ENCODE measurements around the gene DLGAP4.
"Not testable (repeated sequence)": the region's sequence is repeated elsewhere in the genome, so short reads cannot be mapped to it uniquely, and the experiment has no call there.

The DLGAP4 gene

DNA sequence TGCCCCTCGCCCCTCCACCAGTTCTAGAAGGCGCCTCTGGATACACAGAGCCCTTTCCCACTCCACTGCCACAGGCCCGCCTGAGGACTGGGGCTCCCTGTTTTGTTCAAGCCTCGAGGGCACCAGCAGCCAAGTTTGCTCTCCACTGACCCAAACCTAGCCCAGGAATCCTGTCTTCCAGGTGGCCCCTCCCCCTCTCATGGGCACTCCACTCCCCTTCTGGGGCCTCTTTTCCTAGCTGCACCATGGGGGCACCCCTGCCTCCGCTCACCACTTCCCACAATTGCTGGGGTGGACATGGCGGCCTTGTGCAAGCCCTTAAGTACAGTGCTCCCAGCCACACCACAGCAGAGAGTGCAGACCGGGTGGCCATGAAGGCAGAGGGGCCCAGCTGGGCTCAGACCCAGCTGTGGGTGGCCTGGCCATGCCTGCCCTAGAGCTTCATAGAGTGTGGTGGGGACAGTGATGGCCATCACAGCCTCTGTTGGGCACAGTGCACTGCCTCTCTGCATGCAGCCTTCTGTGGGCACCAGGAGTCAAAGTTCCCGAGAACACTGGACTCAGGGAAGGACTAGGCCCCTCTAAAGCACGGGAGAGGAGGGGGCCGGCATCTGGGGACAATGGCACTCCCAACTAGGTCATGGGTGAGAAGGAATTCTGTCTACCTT is 236.5 kb downstream of the DLGAP4 start:
- DNase-seq: no peak

DNA sequence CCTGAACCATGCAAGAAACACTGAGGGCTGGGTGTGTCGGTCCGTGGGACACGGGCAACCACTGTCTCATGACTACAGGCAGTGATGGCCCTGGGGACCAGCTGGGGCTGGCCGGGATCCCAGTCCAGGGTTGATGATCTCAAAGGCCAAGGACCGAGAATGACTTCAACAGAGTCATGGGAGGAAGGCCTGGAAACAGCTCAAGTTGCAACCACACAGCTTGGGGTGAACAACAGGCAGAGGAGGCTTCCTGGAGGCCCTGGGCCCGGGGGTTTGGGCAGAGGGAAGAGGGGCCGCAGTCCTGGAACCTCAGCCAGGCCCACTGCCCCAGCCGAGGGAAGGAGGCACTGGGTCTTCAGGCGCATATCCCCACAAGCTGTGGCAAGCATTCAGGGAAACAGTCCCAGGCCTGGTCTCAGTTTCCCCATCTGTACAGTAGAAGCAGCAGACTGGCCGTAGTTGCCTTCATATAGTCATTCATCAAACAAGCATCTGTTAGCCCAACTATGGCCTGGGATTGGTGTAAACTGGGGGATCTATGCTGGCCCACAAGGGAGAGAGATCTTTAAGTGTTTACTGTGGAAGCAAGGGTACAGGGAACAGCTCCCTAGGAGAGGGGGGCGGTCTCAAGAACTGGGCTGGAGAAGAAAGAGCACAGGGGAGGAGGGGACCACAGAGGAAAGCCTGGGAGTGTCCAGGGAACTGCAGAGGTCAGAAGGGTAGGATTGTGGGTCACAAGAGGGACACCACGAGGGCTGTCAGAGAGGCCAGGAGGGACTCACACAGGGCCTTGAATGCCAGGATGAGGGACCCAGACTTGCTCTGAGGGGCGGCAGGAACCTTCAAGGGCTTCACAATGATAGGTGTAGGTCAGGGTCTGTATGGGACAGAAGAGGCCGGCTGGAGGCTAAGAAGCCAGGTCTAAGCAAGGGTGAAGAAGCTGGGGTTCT is 237.3 kb downstream of the DLGAP4 start:
- no peak for DNase-seq

DNA sequence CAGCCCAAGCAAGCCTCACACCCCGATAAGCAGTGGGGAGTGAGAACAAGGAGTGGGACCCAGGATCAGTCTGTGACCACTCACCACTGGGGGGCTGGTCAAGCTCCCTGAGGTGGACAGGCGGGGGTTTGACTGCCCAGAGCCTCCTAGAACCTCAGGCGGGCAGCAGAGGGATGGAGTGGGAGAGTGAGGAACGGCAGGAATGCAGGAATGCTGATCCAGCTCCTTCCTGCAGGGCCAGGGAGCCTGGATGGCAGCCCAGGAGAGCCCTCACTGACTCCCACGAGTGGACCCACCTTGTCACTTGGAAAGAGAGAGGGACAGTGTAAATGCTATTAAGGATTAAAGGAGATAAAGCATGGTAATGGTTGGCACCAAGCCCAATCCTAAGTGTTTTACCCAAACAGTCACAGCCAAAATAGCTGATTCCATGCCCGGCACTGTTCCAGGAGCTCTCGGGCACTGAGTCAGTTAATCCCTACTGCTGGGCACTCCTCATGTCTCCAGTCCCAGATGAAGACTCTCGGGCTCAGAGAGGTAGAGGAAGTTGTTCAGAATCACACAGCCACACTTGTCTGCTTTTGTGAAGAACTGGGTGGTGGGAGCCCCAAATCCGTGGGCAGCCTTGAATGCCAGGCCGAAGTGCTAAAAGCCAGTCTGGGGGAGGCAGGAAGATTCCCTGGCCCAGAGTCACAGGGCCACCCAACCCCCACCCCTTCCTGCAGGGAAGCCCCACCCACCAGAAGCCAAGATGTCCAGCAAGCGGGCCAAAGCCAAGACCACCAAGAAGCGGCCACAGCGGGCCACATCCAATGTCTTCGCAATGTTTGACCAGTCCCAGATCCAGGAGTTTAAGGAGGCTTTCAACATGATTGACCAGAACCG is 238.2 kb downstream of the DLGAP4 start:
- no peak for DNase-seq

DNA sequence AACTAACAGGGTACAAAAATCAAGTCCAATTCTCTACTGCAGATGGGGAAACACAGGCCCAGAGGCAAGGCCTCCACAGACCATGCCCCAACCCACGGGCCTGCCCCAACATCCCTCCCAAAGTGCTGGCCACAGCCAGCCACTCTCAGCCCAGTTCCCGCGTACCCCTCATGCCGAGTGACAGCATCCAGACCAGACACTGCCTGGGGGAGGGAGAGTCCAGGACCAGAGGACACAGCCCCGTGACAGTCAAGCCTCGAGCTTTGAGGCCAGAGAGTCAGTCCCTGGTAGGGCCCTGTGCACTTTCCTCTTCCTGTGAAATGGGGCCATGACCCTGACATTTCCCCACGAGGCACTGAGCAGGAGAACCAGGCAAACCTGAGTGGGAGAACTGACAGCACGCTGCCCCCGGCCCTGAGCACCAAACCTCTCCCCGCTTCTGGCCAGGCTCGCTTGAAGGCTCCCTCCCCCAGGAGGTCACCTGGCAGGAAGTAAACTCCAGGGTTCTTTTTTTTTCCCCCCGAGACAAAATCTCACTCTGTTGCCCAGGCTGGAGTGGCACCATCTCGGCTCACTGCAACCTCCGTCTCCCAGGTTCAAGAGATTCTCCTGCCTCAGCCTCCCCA is 240.1 kb downstream of the DLGAP4 start:
- no peak for DNase-seq

DNA sequence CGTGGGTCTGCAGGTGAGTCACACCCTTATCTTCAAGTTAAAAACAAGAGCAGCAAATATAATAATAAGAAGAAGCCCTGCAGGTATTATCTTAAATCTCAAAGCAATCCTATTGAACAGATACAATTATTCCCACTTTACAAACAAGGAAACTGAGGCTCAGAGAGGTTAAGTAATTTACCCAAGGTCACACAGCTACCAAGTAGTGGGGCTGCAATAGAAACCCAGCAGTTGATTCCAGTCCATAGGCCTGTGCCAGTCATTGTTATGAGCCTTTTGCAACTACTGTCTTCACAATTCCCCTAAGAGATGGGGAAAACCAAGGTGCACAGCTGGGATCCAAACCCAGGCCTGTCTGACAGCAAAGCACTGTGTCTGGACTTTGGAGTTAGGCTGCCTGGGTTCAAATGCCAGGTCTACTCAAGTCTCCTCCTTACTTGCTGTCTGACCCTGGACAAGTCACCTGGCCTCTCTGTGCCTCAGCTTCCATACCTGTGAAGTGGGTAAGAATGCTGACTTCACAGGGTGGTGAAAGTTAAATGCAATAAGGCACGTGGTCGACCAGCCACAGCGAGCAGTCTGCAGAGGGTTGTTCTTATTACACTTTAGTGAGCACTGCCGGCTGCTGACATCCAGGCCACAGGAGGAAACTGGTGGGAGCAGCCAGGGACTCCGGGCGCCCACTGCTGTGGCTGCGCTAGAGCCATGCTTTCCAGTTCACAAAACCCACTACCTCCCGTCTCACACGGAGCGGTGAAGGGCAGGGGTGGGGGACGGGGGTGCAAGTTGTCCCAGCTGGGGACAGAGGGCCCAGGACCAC is 241.3 kb downstream of the DLGAP4 start:
- DNase-seq: no peak

DNA sequence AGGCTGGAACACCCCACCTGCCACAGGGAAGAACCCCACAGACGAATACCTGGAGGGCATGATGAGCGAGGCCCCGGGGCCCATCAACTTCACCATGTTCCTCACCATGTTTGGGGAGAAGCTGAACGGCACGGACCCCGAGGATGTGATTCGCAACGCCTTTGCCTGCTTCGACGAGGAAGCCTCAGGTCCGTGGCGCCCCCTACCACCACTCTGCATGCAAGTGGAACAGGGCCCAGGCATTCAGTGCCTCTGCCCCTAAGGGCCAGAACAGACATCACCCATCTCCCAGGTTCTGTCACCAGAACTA is 241.8 kb downstream of the DLGAP4 start:
- no peak for DNase-seq

DNA sequence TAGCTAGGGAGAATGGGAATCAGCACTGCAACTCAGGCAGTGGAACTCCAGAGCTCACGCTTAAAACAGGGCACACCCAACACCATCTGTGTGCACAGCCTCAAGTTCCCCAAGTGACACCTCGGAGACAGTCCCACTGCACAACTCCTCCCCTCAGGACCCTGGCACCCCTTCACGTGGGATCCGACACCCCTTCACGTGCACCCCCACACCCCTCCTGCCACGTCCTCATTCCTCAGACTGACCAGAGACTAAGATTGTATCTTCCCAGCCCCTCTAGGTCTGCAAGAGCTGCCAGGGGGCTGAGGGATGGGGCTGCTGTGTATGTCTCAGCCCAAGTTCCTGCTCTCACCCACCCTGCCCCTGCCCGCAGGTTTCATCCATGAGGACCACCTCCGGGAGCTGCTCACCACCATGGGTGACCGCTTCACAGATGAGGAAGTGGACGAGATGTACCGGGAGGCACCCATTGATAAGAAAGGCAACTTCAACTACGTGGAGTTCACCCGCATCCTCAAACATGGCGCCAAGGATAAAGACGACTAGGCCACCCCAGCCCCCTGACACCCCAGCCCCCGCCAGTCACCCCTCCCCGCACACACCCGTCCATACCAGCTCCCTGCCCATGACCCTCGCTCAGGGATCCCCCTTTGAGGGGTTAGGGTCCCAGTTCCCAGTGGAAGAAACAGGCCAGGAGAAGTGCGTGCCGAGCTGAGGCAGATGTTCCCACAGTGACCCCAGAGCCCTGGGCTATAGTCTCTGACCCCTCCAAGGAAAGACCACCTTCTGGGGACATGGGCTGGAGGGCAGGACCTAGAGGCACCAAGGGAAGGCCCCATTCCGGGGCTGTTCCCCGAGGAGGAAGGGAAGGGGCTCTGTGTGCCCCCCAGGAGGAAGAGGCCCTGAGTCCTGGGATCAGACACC is 242.8 kb downstream of the DLGAP4 start:
- DNase-seq: no peak

DNA sequence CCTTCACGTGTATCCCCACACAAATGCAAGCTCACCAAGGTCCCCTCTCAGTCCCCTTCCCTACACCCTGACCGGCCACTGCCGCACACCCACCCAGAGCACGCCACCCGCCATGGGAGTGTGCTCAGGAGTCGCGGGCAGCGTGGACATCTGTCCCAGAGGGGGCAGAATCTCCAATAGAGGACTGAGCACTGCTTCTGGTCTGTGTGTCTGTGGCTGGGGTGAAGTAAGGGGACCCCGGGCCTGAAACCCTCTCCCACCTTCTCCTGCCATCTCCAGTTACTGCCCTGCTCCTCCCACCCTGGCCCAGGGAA is 243.4 kb downstream of the DLGAP4 start:
- DNase-seq: no peak

DNA sequence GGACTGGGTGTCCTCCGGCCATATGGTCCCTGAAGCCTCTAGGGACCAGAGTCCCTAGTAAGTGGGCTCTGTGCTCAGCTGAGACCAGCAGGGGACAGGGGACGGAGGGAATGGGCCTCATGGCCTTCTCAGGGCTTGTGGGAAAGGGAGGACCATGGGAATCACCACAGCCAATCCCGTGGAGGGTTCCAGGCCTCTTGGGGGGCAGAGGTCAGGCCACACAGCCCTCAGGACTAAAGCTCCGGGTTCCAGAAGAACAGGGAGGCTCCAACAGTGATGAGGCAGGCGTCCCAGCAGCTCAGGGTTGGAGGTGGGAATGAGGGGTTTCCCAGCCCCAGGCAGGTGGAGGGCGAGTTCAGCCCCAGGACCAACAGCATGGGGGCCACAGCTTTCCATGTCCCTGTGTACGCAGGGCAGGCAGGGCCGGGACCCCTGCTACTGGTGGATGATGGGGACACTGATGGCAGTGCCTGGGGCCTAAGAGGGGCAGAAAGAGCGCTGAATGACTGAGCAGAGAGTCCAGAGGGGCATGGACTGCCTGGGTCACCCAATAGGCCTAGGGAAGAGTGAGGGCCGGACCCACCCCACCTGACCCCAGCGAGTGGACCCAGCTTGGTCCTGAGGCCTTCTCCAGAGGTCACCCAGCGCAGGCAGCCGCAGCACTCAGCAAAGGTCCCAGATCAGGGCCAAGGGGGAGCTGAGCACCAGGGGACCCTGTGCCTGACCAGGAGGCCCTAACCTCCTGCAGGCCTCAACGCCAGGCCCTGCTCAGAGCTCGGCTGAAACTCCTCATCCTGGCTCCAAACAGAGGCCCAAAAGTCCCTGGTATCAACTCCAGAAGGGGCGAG is 244.0 kb downstream of the DLGAP4 start:
- no peak for DNase-seq

DNA sequence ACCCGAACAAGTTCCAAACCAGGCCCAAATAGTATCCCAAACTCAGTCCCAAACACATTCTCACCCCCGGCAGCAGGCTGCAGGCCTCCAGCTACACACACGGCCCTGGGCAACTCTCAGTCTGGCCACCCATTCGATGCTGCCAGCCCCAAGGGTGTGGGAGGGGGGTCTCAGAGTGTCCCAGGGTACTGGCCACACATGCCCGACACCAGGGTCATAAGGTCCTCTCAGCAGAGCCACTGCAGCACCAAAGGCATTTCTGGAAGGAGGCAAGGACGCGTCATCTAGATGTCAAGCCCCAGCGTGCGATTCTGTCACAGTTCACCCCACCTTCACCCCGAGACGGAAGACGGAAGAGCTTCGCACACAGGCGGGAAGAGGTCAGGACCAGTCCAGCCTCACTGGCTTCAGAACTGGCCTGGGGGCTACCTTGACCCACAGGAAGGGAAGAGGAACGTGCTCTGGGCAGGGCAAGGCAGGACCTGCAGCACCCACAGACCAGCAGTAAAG is 244.7 kb downstream of the DLGAP4 start:
- no peak for DNase-seq

DNA sequence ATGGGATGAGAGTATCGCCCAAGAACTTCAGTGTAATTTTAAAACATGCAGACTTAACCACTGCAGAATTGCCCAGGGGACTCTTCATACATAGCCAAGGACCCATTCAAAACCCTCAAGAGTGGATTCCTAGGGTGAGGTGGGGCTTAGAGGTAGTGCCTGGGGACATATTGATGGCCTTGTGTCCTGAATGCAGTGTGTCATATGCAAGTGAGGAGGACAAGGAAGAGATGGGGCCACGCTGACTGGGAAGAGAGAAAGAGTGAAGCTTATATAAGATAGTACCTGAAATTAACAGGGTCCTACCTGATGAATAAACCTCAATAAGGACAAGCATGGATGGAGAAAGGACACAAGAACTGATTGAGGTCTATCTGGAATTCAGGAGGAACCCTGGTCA is 249.1 kb downstream of the DLGAP4 start:
- DNase-seq: no peak

DNA sequence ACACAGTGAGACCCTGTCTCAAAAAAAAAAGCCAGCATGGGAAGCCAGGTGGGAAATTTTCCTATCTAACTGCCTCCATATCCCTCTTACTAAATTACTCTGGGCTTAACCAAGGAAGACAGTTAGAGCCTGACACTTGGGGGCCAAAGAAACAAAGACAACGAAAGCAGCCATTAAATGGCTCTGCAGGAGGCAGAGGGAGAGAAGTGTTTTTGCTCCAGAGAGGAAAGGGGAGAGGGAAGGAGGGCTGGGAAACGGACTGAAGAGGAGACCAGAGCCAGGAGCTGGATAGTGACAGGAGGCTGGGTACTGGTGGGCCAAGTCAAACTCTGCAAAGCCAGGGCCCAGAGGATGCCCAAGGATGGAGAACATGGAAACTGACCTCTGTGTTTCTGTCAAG is 256.6 kb downstream of the DLGAP4 start:
- DNase-seq: no peak

DNA sequence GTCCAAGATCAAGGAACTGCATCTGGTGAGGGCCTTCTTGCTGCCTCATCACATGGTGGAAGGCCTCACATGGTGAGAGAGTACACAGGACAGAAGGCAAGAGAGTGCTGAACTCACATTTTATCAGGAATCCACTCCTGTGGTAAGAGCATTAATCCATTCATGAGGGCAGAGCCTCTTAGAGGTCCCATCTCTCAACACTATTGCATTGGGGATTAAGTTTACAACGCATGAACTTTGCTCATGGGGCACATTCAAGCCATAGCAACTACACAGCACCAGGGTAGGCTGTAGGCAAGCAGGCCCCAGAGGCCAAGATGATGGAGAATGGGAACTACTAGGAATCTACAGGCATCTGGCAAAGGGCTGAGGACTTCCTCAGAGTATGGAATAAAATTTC is 257.2 kb downstream of the DLGAP4 start:
- DNase-seq: no peak

DNA sequence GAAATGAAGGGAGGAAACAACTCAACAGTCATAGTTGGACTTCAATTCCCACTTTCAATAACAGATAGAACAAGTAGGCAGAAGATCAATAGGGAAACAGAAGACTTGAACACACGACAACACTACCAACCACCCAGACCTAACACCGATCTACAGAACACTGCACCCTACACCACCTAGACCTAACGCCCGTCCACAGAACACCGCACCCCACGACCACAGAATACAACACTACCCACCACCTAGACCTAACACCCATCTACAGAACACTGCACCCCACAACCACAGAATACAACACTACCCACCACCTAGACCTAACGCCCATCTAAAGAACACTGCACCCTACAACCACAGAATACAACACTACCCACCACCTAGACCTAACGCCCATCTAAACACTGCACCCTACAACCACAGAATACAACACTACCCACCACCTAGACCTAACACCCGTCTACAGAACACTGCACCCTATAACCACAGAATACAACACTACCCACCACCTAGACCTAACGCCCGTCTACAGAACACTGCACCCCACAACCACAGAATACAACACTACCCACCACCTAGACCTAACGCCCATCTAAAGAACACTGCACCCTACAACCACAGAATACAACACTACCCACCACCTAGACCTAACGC is 258.1 kb downstream of the DLGAP4 start:
- DNase-seq: not testable (repeated sequence)

DNA sequence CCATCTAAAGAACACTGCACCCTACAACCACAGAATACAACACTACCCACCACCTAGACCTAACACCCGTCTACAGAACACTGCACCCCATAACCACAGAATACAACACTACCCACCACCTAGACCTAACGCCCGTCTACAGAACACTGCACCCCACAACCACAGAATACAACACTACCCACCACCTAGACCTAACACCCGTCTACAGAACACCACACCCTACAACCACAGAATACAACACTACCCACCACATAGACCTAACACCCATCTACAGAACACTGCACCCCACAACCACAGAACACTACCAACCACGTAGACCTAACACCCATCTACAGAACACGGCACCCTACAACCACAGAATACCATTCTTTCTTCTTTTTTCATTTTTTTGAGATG is 258.6 kb downstream of the DLGAP4 start:
- not testable (repeated sequence) for DNase-seq

DNA sequence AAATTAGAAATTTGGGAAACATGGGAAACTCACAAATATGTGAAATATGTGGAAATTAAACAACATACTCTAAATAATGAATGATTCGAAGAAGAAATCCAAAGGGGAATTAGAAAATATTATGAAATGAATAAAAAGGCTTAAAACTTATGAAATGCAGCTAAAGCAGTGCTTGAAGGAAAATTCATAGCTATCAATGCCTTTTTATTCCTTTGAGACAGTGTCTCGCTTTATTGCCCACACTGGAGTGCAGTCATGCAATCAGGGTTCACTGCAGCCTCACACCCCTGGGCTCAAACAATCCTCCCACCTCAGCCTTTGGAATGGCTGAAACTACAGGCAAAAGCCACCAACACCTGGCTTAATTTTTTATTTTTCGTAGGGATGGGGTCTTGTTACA is 259.4 kb downstream of the DLGAP4 start:
- DNase-seq: no peak

DNA sequence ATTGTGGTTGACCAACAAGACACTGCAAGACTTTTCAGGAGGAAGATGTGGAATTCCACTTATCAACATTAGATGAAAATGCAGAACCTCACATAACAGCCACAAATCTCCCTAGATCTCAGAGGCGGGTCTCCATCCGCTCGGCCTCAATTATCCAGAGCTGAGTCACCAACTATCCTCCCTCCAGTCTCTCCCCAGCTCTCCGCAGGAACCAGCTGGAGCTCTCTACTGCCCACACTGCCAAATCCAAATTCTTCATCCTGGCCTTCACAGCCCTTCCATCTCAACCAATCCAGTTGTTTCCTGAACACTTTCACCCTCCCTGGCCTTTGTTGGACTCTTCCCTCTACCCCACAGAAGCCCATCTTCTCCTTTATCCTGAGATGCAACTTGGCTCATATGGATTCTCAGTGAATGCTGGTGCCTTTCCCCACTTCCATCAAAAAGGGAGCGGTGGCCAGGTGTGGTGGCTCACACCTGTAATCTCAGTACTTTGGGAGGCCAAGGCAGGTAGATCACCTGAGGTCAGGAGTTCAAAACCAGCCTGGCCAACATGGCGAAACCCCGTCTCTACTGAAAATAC is 263.8 kb downstream of the DLGAP4 start:
- DNase-seq: no peak

DNA sequence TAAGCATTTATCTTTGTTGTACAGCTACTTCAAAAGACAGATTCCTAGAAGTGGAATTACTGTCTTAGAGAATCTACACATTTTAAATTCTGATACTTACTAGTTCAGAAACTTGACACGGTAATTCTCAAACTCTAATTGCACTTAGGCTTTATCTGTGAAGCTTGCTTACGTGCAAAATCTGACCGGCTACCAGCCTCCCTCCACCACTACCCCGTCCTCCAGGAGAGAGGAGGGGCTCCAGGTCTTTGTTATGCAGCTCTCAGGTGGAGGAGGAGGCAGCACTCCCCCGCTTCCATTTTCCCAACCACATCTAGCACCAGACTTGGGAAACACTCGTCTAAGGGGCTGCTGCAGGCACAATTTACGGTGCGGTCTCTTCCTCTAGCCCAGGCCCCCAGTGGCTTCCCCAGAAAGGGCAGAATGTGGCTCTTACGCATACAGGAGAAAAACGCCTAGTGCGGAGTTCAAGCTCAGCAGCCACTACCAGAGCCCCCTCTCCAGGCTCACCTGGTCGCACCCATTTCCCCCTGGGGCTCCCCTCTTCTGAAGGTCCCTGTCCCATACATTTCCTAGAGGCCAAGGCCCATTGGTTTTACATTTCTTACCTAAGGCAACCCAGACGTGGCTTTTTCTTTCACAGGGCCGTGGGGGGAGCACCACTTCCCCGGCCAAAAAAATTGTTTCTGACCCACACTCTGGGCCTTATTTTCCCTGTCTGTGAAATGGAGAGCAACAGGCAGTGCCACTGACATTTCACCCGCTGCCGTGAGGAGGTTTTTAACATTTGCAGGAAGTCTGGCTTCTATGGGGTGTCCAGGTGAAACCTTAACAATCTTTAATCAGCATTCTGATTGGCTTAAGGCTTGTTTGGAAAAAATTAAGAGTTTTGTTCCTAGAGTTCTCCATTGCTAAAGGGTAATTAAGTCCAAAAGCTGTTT is 265.7 kb downstream of the DLGAP4 start:
- DNase-seq: no peak

Measured in activated CD4-positive, alpha-beta T cell treated with anti-CD3 and anti-CD28 coated beads, Interleukin-2, amount 50 U/mL, for 4 hours (primary cell).